GM12891 (cell line): Measurements from ENCODE around the gene FBXW2.

Source experiments
- POLR2A ChIP-seq: IDR thresholded peaks from 2 replicates; pipeline ENCODE4 v1.6.1; 2011; ENCODE audit warnings: low read depth, low read length, control low read depth
- POLR2AphosphoS5 ChIP-seq: IDR thresholded peaks from 2 replicates; pipeline ENCODE4 v1.6.1; 2011; ENCODE audit warnings: low read depth, low read length, control low read depth
- SPI1 ChIP-seq: IDR thresholded peaks from 2 replicates; pipeline ENCODE4 v1.6.1; 2011; ENCODE audit warnings: low read depth, low read length, control low read depth
- TAF1 ChIP-seq: IDR thresholded peaks from 2 replicates; pipeline ENCODE4 v1.6.1; 2011; ENCODE audit warnings: low read depth, low read length, control low read depth

DNA sequence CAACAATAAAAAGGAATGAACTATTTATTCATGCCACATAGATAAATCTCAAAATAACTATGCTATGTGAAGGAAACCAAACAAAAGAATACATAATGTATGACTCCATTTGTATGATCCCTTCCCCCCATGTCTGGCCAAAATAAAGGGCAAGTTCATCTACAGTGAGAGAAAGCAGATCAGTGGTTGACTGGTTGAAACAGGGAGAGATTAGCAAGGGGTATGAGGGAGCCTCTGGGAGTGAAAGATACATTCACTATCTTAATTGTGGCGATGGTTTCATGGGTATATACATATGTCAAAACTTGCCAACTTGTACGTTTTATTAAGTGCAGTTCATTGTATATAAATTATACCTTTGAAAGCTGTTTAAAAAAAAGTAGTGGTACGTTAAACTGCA is 44.7 kb upstream of the FBXW2 start:
- TF ChIP-seq POLR2A = no peak
- TF ChIP-seq POLR2AphosphoS5 = no peak
- no peak for TF ChIP-seq SPI1
- TF ChIP-seq TAF1 = no peak
